Measurements from ENCODE around the gene EBPL. TPM values are rescaled to one million over a fixed set of nuclear protein-coding genes. Genes with fewer than 3 reads are reported as not detected.
"Not testable (repeated sequence)": the region's sequence is repeated elsewhere in the genome, so short reads cannot be mapped to it uniquely, and the experiment has no call there.

The EBPL gene
- total RNA-seq, 1 donor from 2014 or later = 35.5 TPM

- intact Hi-C loops (cut with micrococcal nuclease) = no loop called here
These were observed 53.1 kb downstream of the EBPL start for GRCh38 chr13:49638030-49638743.

- intact Hi-C loops (cut with micrococcal nuclease) = no loop called here
These were observed 54.6 kb downstream of the EBPL start for GRCh38 chr13:49636705-49637104.

DNA sequence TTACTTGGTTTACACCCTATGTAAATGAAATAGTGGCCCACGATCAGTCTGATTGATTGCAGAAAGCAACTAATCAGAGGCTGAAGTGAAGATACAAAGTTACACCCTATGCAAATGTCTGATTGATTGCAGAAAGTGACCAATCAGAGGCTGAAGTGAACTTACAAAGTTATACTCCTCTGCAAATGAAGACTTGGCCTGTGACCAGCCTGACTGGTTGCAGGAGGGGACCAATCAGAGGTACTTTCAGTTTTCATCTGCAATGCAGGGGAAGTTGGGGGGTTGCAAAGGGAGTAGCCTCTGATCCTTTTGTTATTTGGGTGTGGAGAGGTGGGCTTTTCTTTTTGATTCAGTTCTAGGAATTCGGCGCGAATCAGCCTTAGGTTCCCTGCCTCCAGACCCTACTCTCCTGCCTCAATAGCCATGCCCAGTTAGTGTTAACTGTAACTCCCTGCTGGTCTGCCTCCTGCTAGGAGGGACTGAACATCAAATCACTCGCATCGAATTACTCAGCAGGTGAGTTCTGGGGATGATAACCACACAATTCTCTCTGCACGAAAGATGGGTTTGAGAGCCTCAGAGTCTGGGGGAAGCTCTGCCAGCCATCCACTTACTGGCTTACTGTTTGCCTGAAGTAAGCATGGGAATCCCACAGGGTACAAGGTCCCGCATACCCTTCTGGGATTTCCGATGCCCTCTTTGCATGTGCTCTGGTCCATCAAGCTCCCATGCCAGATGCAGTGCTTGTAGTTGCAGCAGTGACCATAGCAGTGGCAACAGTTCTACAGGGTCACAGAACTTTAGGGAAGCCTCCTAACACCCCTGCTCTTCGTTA, 55.5 kb downstream of the EBPL start:
- intact Hi-C loops (cut with micrococcal nuclease) = no loop called here

DNA sequence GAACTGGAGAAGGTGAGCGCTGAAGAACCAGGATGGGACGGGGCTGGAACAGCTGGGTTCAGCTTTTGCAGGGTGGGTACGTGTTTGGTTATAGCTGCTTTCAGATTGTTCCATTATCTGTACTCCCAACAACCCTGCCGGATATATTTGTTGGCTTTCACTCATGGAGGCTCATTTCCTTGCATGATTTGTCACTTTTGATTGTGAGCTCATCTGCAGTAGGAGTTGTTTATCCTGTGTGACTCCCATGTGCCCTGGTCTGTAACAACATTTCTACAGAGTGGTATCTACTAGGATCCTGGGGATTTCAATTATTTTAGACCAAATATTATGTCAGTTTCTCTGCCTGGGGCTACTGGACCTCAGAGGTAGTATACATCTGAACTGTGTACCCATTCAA, 57.6 kb downstream of the EBPL start:
- intact Hi-C loops (cut with micrococcal nuclease) = no loop called here

GRCh38 chr13:49632156-49632555, 59.1 kb downstream of the EBPL start:
- intact Hi-C loops (cut with micrococcal nuclease) = no loop called here

DNA sequence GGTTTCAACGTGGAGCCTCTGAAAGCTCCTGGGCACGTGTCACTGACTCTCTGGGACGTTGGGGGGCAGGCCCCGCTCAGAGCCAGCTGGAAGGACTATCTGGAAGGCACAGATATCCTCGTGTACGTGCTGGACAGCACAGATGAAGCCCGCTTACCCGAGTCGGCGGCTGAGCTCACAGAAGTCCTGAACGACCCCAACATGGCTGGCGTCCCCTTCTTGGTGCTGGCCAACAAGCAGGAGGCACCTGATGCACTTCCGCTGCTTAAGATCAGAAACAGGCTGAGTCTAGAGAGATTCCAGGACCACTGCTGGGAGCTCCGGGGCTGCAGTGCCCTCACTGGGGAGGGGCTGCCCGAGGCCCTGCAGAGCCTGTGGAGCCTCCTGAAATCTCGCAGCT, 60.7 kb downstream of the EBPL start:
- intact Hi-C loops (cut with micrococcal nuclease) = no loop called here

DNA sequence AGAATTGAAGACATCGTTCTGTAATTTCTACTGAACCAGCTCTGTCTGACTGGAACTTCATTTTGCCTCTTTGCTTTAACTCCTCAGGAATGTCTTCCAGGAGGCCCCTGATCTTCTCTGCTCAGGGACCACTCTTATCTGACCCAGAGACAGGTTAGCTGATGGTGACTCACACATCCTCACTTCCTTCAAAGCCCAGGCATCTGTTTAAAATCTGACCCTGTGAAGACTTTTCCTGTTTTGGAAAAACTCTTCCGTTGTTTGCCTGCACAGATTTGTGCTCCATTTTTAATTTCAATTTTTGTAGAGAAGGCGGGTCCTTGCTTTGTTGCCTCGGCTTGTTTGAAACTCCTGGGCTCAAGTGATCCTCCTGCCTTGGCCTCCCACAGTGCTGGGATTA, 61.3 kb downstream of the EBPL start:
- intact Hi-C loops (cut with micrococcal nuclease) = loop anchor here (2.0 kb wide), 1 partner anchor 61 kb away; the partner anchor contains the start of gene EBPL

DNA sequence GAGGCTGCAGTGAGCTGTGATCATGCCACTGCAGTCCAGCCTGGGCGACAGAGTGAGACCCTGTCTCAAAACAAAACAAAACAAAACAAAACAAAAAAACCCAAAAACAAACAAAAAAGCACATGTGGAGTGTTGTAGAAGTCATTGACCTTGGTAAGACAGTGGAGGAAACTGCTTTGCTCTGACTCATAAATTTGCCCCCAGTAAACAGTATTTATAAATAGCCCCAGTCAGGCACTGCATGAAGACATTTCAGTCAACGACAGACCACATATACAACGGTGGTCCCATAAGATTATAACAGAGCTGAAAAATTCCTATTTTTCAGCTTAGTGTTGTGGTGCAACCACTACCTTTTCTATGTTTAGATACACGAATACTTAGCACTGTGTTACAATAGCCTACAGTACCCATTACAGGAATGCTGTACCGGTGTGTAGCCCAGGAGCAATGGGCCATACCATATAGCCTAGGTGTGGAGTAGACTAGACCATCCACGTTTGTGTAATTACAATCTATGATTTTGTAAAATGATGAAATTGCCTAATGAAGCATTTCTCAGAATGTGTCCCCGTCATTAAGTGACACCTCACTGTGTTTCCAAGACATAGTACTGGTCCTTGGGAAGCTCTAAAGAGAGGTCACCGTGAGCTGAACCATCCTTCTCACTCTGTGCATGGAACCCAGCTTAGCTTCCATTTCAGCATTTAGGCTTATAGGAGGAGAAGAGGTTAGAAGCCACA, 61.9 kb downstream of the EBPL start:
- intact Hi-C loops (cut with micrococcal nuclease) = loop anchor here (2.0 kb wide), 1 partner anchor 61 kb away; the partner anchor contains the start of gene EBPL

- intact Hi-C loops (cut with micrococcal nuclease) = loop anchor here (1.0 to 2.0 kb wide), 2 partner anchors 63 to 165 kb away; partner anchors contain the start of gene EBPL
These were observed 63.2 kb downstream of the EBPL start, which contains the start of gene ARL11 for GRCh38 chr13:49627831-49628652. ARL11 (plus strand) TSS chr13:49628507; CDS start chr13:49630448, 1,941 bp downstream.

DNA sequence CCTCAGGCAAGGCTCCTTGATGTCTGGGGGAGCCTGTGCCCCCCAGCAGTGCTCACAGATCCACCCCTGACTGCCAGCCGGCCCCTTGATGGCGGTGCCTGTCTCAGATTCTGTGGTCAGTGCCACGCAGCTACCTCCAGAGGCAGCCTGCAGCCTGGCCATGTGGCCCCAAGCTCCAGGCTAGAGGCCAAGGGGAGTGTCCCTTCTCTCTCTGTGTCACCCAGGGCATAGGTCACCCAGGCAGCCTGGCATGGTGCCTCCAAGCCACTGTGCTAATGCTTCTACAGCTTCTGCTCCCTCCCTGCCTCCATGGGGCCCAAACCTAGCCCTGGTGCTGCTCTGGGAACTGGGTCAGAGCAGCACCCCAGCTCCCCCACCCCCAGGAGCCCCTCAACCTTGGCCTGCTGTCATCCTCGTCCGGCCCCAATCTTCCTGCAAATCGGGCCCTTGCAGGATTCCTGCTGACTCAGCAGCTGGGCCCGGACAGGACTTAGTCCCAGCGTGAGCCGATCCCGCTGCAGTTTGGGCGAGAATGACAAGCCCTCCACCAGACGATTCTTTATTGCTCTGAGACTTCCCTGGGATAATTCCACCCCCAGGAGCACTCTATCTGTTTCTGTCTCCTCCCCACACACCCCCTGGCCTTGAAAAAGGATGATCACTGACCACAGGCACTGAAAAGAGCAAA, 65.8 kb downstream of the EBPL start:
- intact Hi-C loops (cut with micrococcal nuclease) = no loop called here

GRCh38 chr13:49624229-49624628, 67.1 kb downstream of the EBPL start:
- intact Hi-C loops (cut with micrococcal nuclease) = no loop called here

DNA sequence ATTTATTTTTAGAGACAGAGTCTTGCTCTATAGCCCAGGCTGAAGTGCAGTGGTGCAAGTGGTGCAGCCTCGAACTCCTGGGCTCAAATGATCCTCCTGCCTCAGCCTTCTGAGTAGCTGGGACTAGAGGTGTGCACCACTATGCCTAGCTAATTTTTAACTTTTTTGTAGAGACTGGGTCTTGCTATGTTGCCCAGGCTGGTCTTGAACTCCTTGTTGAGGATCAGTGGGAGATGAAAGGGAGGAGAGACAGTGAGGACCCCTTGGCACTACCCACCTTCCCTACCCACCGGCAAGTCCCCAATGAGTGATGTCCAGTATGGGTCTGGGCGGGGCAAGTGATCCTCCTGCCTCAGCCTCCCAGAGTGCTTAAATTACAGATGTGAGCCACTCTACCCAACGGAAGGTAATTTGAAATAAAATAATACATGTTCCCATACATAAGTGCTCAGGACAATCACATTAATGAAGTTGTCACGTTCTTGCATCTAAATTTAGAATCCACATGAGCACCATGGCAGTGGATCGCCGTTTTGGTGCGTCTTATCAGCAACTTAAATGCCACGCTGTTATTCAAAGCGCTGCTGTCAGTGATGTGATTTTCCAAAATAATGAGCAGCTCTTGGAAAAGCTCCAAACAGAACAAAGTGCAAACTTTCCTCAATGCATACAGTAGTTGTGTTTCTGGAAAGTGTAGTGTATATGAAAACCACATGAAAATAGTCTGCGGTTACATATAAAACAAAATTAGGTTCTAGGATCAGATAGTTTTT, 68.9 kb downstream of the EBPL start:
- intact Hi-C loops (cut with micrococcal nuclease) = no loop called here

DNA sequence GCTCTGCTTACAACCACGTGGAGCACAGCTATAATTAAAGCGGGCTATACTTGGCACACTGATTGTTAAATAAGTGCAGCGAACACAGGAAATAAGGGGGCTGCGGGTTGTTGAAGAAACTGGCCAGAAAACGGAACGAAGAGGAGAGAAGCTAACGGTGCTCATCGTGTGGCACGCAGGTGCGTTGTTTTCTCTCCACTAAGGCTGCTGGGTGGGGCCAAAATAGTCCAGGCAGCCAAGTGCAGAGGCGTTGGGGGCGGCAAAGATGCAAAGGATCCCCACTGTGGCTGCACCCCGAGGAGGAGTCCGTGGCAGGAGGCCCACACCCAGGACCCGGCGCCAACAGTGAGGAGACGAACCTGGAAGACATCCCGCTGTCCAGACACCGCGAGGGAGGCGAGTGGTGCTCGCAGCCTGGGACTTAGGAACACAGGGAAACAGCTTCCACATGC, 71.1 kb downstream of the EBPL start:
- intact Hi-C loops (cut with micrococcal nuclease) = no loop called here

- intact Hi-C loops (cut with micrococcal nuclease) = no loop called here
These were observed 74.6 kb downstream of the EBPL start for GRCh38 chr13:49616676-49617065.

DNA sequence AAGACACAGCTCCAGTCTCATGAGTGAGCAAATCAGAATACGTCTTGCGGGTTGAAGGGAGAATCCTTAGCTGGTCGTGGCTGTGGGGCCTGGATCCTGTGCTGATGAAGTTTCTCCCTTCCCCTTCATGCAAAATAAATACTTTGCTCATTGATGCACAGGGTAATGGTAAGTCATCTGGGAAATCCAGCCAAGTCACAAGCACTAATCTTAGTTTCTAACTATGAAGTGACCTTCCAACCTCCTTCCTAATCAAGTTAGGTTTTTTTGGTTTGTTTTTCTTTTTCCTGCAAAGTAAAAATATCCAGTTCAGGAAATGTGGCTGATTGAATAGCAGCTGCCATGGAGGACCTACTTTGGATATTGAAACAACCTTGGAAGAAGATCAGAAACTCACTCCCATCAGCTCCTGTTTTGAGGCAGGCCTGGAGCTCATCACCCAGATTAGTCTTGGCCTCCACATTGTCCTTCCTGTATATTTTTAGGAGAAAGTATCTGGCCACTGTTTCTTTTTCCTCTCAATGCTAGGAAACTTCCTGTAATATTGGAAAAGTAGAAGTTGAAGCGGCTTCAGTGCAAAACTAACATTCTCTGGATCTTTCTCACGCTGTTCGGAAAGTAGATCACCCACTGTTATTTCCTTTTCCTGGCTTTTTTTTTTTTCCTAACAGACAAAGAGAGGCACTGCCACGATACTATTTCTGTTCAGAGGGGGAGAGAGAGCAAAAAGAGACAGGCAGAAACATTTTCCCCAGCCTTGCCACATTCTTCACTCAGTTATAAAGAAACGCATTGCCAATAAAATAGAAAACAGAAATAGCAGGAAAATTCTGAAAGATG, 75.2 kb downstream of the EBPL start:
- intact Hi-C loops (cut with micrococcal nuclease) = no loop called here

- intact Hi-C loops (cut with micrococcal nuclease) = not testable (repeated sequence)
These were observed 79.2 kb downstream of the EBPL start for GRCh38 chr13:49612042-49612441.
